HEK293 (cell line): ENCODE results near the gene RGPD4.

ENCODE experiments used
- CTCF ChIA-PET: fragments of 350-600 bp; formaldehyde crosslinking; extraction: SDS; loops from one replicate; lab custom pipeline; 2021; ENCODE audit warnings: antibody characterized with exemption; lab: Yijun Ruan, JAX
- POLR2A ChIA-PET: fragments of 300-600 bp; formaldehyde crosslinking; extraction: SDS; loops from one replicate; lab custom pipeline; 2020; ENCODE audit warnings: antibody characterized with exemption, inconsistent platforms; lab: Yijun Ruan, JAX
- H3K27ac ChIP-seq: fragments of 200-500 bp; sonication (Bioruptor generic); 2 replicates; pipeline ENCODE4 v1.5.1; 2014; ENCODE audit warnings: low read depth, low read length, control low read depth, inconsistent platforms; ENCODE audit errors: extremely low read depth
- H3K36me3 ChIP-seq, 2 experiments: fragments of 200-500 bp in 1 of 2; sonication (Bioruptor generic) in 1 of 2; 1 replicate in 1 of 2; 2 replicates in 1 of 2; pipeline ENCODE4 v1.5.1; 2014 to 2017; ENCODE audit warnings: inconsistent platforms in 2 of 2, low read length in 2 of 2; ENCODE audit not compliant: control insufficient read depth in 2 of 2, insufficient read depth in 1 of 2
- H3K4me1 ChIP-seq: fragments of 200-500 bp; sonication (Bioruptor generic); 2 replicates; pipeline ENCODE4 v1.5.1; 2014; ENCODE audit warnings: mild to moderate bottlenecking, low read length, inconsistent platforms; ENCODE audit not compliant: control insufficient read depth, insufficient read depth
- H3K4me3 ChIP-seq: 2 replicates; pipeline ENCODE4 v1.5.1; 2011; ENCODE audit warnings: low read depth, mild to moderate bottlenecking, control low read depth, low read length, moderate library complexity
- H3K9me3 ChIP-seq: fragments of 200-500 bp; sonication (Bioruptor generic); 2 replicates; pipeline ENCODE4 v1.5.1; 2014; ENCODE audit warnings: low read depth, low read length, inconsistent platforms; ENCODE audit not compliant: control insufficient read depth, insufficient read depth
- BCL11B ChIP-seq: fragments of 450-650 bp; formaldehyde crosslinking; IDR thresholded peaks from 2 replicates; pipeline ENCODE4 v1.5.1; 2016; ENCODE audit warnings: low read depth, missing biosample characterization, missing genetic modification characterization
- BCL6B ChIP-seq: fragments of 450-650 bp; formaldehyde crosslinking; IDR thresholded peaks from 2 replicates; pipeline ENCODE4 v1.5.1; 2017; ENCODE audit warnings: missing biosample characterization, missing genetic modification characterization
- IKZF3 ChIP-seq: fragments of 450-650 bp; IDR thresholded peaks from 2 replicates; pipeline ENCODE4 v1.5.0; 2018; ENCODE audit warnings: missing biosample characterization, mild to moderate bottlenecking, missing genetic modification characterization, moderate library complexity
- KLF16 ChIP-seq: fragments of 450-650 bp; formaldehyde crosslinking; IDR thresholded peaks from 2 replicates; pipeline ENCODE4 v1.5.1; 2017; ENCODE audit warnings: missing biosample characterization, missing genetic modification characterization
- KLF7 ChIP-seq: fragments of 450-650 bp; formaldehyde crosslinking; IDR thresholded peaks from 2 replicates; pipeline ENCODE4 v1.5.1; 2016; ENCODE audit warnings: missing biosample characterization, missing genetic modification characterization, borderline replicate concordance
- OVOL3 ChIP-seq: fragments of 450-650 bp; formaldehyde crosslinking; IDR thresholded peaks from 2 replicates; pipeline ENCODE4 v1.5.1; 2016; ENCODE audit warnings: missing biosample characterization, missing genetic modification characterization
- TCF7L2 ChIP-seq: IDR thresholded peaks from 2 replicates; pipeline ENCODE4 v1.6.1; 2011; ENCODE audit warnings: low read depth, mild to moderate bottlenecking, inconsistent platforms, low read length, moderate library complexity, borderline replicate concordance
- YY1 ChIP-seq: fragments of 450-650 bp; formaldehyde crosslinking; IDR thresholded peaks from 2 replicates; pipeline ENCODE4 v1.5.1; 2018; ENCODE audit warnings: missing biosample characterization, missing genetic modification characterization
- ZBTB20 ChIP-seq: fragments of 450-650 bp; formaldehyde crosslinking; IDR thresholded peaks from 2 replicates; pipeline ENCODE4 v1.5.1; 2016; ENCODE audit warnings: missing biosample characterization, missing genetic modification characterization
- ZBTB8A ChIP-seq: fragments of 450-650 bp; formaldehyde crosslinking; IDR thresholded peaks from 2 replicates; pipeline ENCODE4 v1.5.1; 2016; ENCODE audit warnings: missing biosample characterization, missing genetic modification characterization
- ZFP41 ChIP-seq: fragments of 450-650 bp; formaldehyde crosslinking; IDR thresholded peaks from 2 replicates; pipeline ENCODE4 v1.5.1; 2016; ENCODE audit warnings: missing biosample characterization, missing genetic modification characterization, borderline replicate concordance
- ZNF10 ChIP-seq: fragments of 450-650 bp; formaldehyde crosslinking; IDR thresholded peaks from 2 replicates; pipeline ENCODE4 v1.5.1; 2017; ENCODE audit warnings: missing biosample characterization, missing genetic modification characterization
- ZNF23 ChIP-seq: fragments of 450-650 bp; formaldehyde crosslinking; IDR thresholded peaks from 2 replicates; pipeline ENCODE4 v1.5.1; 2016; ENCODE audit warnings: missing biosample characterization, missing genetic modification characterization, borderline replicate concordance
- ZNF302 ChIP-seq: fragments of 450-650 bp; formaldehyde crosslinking; IDR thresholded peaks from 2 replicates; pipeline ENCODE4 v1.5.1; 2016; ENCODE audit warnings: missing biosample characterization, missing genetic modification characterization, low read depth
- ZNF366 ChIP-seq: fragments of 450-650 bp; formaldehyde crosslinking; conservative IDR thresholded peaks from 2 replicates; pipeline ENCODE4 v1.5.1; 2016; ENCODE audit warnings: missing biosample characterization, missing genetic modification characterization
- ZNF416 ChIP-seq: fragments of 450-650 bp; formaldehyde crosslinking; IDR thresholded peaks from 2 replicates; pipeline ENCODE4 v1.5.1; 2016; ENCODE audit warnings: missing biosample characterization, missing genetic modification characterization
- ZNF433 ChIP-seq: fragments of 450-650 bp; formaldehyde crosslinking; IDR thresholded peaks from 2 replicates; pipeline ENCODE4 v1.5.1; 2016; ENCODE audit warnings: missing biosample characterization, missing genetic modification characterization, low read depth
- ZNF530 ChIP-seq: fragments of 450-650 bp; formaldehyde crosslinking; IDR thresholded peaks from 2 replicates; pipeline ENCODE4 v1.5.1; 2016; ENCODE audit warnings: low read depth, missing biosample characterization, missing genetic modification characterization
- ZNF580 ChIP-seq: fragments of 450-650 bp; formaldehyde crosslinking; IDR thresholded peaks from 2 replicates; pipeline ENCODE4 v1.5.1; 2016; ENCODE audit warnings: missing biosample characterization, missing genetic modification characterization
- ZNF677 ChIP-seq: fragments of 450-650 bp; IDR thresholded peaks from 2 replicates; pipeline ENCODE4 v1.5.0; 2018; ENCODE audit warnings: missing biosample characterization, mild to moderate bottlenecking, missing genetic modification characterization, moderate library complexity
- ZSCAN23 ChIP-seq: fragments of 450-650 bp; formaldehyde crosslinking; IDR thresholded peaks from 2 replicates; pipeline ENCODE4 v1.5.1; 2016; ENCODE audit warnings: missing biosample characterization, missing genetic modification characterization
- TF ChIP-seq, protein P1 (sequence below): fragments of 450-650 bp; formaldehyde crosslinking; IDR thresholded peaks from 2 replicates; pipeline ENCODE4 v1.5.1; 2016; ENCODE audit warnings: missing biosample characterization, missing genetic modification characterization
- TF ChIP-seq, protein P2 (sequence below): fragments of 450-650 bp; formaldehyde crosslinking; IDR thresholded peaks from 2 replicates; pipeline ENCODE4 v1.5.1; 2016; ENCODE audit warnings: missing biosample characterization, missing genetic modification characterization

Gene RGPD4

DNA sequence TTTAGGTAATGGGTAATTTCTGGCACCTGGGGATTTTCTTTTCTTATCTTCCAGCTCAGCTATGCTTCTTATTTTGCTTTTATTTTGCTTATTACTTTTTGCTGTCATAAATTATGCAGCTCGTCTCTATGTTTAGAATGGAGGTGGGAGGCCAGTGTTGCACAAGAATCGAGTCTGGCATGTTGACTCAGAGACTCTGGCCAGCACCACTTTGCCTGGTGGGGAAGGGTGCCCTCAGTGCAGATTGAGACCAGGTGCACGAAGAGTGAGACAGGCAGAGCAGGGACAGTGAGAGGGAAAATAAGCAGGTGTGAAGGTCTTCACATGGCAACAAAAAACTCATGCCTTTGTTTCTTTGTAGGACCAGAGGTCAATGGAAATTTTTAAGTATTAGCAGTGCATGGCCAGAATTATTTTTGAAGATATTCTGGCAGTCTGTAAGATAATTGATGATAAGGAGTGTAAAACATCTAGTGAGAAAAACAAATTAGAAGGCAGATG, 100.4 kb downstream of the RGPD4 start:
- H3K4me1 ChIP-seq: no peaks in the 10 kb centered on the region
- CTCF ChIA-PET: interaction anchor here (0.6 to 1.6 kb wide), 2 partner anchors 10 to 457 kb away, joined by 3 to 8 read pairs; no protein-coding TSS in a partner anchor
- no peak overlapping the region for H3K4me3 ChIP-seq
- no peaks in the 10 kb centered on the region for H3K36me3 ChIP-seq
- TF ChIP-seq BCL6B (no peak), ZFP41 (tag by site-specific recombination) (no peak), IKZF3 (no peak)
- POLR2A ChIA-PET: no interaction called here
- no peaks in the 10 kb centered on the region for H3K9me3 ChIP-seq
- no peak overlapping the region for H3K27ac ChIP-seq

DNA sequence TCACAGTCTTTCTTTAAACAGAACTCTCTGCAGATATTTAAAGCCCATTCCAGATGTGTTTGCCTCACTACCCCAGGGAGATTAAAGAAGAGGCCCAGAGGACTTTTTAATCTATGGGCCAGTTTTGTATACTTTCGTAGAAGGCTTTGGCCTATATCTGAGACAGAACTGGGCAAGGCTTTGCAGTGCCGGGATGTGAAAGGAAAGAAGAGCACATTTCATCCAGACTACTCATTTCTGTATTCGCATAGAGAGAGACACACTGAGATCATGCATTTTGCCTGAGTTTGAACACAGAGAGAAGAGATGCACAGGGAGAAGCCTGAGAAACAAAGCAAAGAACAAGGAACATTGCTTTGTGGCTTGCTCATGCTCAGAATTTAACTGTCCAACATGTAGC, 104.7 kb downstream of the RGPD4 start:
- no peaks in the 10 kb centered on the region for H3K36me3 ChIP-seq
- no peak overlapping the region for H3K27ac ChIP-seq
- CTCF ChIA-PET: no interaction called here
- H3K9me3 ChIP-seq: no peaks in the 10 kb centered on the region
- no peak overlapping the region for H3K4me3 ChIP-seq
- no peak for TF ChIP-seq ZNF302 (tag by site-specific recombination)
- no peak for TF ChIP-seq ZNF10 (tag by site-specific recombination)
- no peak for TF ChIP-seq KLF16 (tag by site-specific recombination)
- no peak for TF ChIP-seq ZSCAN23
- TF ChIP-seq, protein P1, sequence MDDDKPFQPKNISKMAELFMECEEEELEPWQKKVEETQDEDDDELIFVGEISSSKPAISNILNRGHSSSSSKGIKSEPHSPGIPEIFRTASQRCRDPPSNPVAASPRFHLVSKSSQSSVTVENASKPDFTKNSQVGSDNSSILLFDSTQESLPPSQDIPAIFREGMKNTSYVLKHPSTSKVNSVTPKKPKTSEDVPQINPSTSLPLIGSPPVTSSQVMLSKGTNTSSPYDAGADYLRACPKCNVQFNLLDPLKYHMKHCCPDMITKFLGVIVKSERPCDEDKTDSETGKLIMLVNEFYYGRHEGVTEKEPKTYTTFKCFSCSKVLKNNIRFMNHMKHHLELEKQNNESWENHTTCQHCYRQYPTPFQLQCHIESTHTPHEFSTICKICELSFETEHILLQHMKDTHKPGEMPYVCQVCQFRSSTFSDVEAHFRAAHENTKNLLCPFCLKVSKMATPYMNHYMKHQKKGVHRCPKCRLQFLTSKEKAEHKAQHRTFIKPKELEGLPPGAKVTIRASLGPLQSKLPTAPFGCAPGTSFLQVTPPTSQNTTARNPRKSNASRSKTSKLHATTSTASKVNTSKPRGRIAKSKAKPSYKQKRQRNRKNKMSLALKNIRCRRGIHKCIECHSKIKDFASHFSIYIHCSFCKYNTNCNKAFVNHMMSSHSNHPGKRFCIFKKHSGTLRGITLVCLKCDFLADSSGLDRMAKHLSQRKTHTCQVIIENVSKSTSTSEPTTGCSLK (tag by site-specific recombination): no peak
- no peak for TF ChIP-seq BCL11B (tag by site-specific recombination)
- TF ChIP-seq TCF7L2: no peak
- no peak for TF ChIP-seq ZNF366 (tag by site-specific recombination)
- no peak for TF ChIP-seq ZNF677
- no peak for TF ChIP-seq ZNF580 (tag by site-specific recombination)
- TF ChIP-seq ZNF416 (tag by site-specific recombination): no peak
- TF ChIP-seq YY1 (tag by site-specific recombination): no peak
- no peak for TF ChIP-seq ZBTB8A (tag by site-specific recombination)
- TF ChIP-seq, all 188 proteins: peak for 0
- H3K4me1 ChIP-seq: no peaks in the 10 kb centered on the region
- POLR2A ChIA-PET: no interaction called here

DNA sequence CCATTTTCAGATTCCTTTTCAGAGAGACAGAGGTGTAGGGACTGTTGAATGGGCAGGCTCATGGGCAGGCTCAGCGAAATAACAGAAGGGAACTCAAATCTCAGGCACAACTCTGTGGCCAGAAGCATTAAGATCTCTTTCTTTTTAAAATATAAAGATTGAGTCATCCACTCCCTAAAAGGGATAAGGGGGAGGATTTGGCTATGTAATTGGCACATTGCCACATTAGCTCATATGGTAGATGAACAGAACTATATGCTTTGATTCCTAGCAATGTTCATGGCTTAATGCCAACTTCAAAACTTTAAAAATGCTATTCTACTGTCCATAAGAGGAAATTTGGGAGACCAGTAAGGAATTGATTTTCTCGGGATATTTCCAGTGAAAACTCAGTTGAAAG, 105.8 kb downstream of the RGPD4 start:
- Histone ChIP-seq H3K4me3 (no peak overlapping the region), H3K9me3 (no peaks in the 10 kb centered on the region), H3K36me3 (no peaks in the 10 kb centered on the region)
- TF ChIP-seq ZNF433 (tag by site-specific recombination) (no peak), ZBTB20 (tag by site-specific recombination) (no peak), OVOL3 (tag by site-specific recombination) (no peak), ZNF23 (no peak), KLF7 (no peak), ZNF530 (tag by site-specific recombination) (no peak)
- TF ChIP-seq, protein P2, sequence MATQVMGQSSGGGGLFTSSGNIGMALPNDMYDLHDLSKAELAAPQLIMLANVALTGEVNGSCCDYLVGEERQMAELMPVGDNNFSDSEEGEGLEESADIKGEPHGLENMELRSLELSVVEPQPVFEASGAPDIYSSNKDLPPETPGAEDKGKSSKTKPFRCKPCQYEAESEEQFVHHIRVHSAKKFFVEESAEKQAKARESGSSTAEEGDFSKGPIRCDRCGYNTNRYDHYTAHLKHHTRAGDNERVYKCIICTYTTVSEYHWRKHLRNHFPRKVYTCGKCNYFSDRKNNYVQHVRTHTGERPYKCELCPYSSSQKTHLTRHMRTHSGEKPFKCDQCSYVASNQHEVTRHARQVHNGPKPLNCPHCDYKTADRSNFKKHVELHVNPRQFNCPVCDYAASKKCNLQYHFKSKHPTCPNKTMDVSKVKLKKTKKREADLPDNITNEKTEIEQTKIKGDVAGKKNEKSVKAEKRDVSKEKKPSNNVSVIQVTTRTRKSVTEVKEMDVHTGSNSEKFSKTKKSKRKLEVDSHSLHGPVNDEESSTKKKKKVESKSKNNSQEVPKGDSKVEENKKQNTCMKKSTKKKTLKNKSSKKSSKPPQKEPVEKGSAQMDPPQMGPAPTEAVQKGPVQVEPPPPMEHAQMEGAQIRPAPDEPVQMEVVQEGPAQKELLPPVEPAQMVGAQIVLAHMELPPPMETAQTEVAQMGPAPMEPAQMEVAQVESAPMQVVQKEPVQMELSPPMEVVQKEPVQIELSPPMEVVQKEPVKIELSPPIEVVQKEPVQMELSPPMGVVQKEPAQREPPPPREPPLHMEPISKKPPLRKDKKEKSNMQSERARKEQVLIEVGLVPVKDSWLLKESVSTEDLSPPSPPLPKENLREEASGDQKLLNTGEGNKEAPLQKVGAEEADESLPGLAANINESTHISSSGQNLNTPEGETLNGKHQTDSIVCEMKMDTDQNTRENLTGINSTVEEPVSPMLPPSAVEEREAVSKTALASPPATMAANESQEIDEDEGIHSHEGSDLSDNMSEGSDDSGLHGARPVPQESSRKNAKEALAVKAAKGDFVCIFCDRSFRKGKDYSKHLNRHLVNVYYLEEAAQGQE (tag by site-specific recombination): no peak
- TF ChIP-seq, all 188 proteins: peak for 0
- ChIA-PET CTCF (no interaction called here), POLR2A (no interaction called here)
- Histone ChIP-seq H3K27ac (no peak overlapping the region), H3K4me1 (no peaks in the 10 kb centered on the region)
